HG02970 (cell line): ENCODE results near the gene CITED4.

Experiments
- ATAC-seq: cut with Tn5 transposase; IDR thresholded peaks from one replicate; pipeline ENCODE4 v1.9.1; 2021; ENCODE audit warnings: mild to moderate bottlenecking, moderate library complexity, moderate number of reproducible peaks; ENCODE audit not compliant: unreplicated experiment, low FRiP score

The CITED4 gene

DNA sequence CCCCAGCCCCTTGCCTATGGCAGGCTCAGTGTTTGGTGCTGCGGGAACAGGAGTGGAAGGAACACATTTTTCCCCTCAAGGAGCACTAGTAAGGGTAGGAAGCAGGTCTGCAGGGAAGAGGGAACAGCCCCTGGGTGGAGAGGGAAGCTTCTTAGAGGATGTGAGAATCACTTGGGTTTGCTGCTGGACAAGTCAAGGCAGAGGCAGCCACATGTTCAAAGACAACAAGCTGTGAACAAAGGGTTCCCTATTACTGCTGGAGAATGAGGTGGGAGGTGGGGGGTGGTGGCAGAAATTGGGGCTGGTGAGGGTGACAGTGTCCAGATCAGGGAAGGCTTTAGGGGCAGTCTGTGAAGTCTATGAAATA, 24.8 kb upstream of the CITED4 start:
- ATAC-seq, result no peak

- no peak for ATAC-seq
Observed at GRCh38 chr1:40886318-40887011, 24.3 kb upstream of the CITED4 start.

- no peak for ATAC-seq
Observed at GRCh38 chr1:40884055-40884795, 22.1 kb upstream of the CITED4 start.

DNA sequence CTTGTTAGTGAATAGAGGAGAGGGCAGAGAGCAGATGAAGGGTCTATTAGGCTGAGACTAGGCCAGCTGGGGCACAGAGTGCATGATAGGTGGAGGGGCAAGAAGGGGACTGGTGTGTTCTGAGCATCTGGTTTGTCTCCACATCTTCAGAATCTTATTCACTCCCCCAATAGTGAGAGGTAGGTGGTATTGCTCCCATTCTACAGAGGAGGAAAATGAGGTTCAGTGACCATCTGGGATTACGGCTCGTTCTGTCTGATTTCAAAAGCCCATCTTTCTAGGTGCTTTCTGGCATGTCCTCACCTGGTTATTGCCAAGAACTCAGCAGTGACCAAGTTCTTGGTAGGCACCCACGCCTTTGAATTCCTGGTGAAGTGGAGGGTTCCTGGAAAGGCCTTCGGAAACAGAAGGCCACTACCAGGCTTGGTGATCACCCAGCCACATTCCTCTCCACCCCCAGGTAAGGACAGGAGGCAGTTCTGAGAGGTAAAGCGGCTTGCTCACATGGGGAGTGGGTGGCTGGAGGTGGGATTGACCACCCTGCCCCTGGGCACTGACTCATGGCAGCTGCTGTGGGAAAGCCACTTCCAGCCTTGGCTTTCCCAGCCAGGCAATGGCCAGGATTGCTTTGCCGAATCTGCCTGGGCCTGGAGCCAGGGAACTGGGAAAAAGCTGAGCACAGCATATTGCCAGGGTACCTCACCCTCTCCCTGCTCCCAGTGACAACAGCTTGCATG, 18.8 kb upstream of the CITED4 start:
- no peak for ATAC-seq

- ATAC-seq, result no peak
Observed at GRCh38 chr1:40879482-40880175, 17.5 kb upstream of the CITED4 start.

DNA sequence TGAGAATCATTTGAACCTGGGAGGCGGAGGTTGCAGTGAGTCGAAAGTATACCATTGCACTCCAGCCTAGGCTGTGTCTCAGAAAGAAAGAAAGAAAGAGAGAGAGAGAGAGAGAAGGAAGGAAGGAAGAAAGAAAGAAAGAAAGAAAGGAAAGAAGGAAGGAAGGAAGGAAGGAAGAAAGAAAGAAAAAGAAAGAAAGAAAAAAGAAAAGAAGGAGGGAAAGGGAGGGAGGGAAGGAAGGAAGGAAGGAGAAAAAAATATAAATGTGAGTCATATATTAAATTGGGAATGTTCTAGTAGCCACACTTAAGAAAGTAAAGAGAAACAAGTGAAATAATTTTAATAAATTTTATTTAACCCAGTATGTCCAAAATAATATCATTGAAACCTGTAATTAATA, 16.7 kb upstream of the CITED4 start:
- no peak for ATAC-seq

DNA sequence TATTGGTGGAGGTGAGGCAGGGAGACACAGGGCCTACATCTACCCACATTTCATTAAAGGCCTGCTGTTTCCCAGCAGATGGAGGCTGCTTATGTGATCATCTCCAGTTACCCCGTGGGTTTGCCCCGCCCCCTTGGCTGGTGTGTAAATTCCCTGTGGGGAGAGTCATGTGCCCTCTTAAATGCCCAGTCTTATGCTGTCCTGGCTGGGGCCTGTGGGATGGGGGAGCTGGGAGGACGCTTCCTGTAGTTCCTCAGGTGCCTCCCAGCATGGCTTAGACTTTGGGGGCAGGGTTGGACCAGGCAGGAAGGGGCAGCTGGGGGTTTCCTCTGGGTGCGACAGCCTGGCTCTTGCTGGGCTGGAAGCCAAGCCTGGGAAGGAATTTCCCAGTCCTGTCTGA, 15.5 kb upstream of the CITED4 start:
- no peak for ATAC-seq

DNA sequence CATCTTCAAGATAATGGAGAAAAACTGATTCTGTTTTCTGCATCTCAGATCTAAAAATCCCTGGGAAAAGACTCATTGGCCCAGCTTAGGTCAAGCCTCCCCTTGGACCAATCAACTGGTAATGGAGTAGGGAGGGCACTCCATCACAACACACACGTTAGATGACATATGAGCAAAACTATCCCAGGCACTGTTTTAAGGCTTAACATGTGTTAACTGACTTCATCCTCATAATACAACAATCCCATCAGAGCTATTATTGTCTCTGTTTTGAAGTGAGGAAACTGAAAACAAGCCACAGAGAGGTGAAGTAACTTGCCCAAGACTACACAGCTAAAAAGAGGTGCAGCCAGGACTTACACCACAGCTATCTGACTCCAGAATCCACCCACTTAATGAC, 14.7 kb upstream of the CITED4 start:
- ATAC-seq, result no peak

DNA sequence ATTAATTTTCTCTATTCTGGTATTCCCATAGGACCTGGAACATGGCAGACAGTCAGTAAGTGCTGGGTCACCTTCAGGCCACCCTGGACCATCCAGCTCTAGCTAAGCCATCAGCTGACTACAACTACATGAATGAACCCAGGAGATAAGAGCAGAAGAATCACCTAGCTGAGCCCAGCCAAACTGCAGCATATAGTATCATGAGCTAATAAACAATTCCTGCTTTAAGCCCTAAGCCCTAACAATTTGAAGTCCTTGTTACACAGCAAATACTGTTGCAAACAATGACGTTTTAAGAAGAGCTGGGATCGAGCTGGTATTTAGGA, 14.2 kb upstream of the CITED4 start:
- ATAC-seq, result no peak

GRCh38 chr1:40873863-40874472, 11.8 kb upstream of the CITED4 start:
- no peak for ATAC-seq

GRCh38 chr1:40872276-40872675, 10.1 kb upstream of the CITED4 start:
- no peak for ATAC-seq

- ATAC-seq, result no peak
Observed at GRCh38 chr1:40870135-40870728, 8.1 kb upstream of the CITED4 start.

- ATAC-seq, result no peak
Observed at GRCh38 chr1:40868051-40868723, 6.0 kb upstream of the CITED4 start.

- ATAC-seq, result no peak
Observed at GRCh38 chr1:40861224-40862003, 749 bp downstream of the CITED4 start.

DNA sequence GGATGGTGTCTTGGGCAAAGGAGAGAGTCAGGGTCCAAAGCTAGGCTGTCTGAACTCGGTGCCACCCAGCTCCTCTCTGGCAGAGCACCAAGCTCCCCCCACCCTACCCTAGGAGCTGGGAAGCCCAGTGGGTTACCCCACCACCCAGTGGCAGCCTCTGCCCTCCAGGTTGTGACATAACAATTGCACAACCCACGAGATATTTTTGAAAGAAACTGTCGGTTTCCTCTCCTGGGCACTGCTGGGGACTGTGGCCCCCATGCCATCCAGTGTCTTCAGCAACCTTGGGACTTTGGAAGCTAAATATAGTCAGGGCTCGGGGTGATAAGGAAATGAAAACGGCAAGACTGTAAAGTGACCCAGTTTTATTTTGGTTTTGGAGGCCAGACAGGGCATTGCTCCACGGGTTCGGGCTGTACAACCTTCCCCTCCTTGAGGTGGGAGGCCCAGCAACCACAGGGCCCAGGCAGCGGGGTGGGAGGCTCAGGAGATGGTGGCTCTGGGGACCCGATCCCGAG, 1.4 kb downstream of the CITED4 start:
- ATAC-seq, result no peak

GRCh38 chr1:40858856-40859416, 3.2 kb downstream of the CITED4 start:
- ATAC-seq, result no peak

- no peak for ATAC-seq
Observed at GRCh38 chr1:40857737-40858136, 4.4 kb downstream of the CITED4 start.

DNA sequence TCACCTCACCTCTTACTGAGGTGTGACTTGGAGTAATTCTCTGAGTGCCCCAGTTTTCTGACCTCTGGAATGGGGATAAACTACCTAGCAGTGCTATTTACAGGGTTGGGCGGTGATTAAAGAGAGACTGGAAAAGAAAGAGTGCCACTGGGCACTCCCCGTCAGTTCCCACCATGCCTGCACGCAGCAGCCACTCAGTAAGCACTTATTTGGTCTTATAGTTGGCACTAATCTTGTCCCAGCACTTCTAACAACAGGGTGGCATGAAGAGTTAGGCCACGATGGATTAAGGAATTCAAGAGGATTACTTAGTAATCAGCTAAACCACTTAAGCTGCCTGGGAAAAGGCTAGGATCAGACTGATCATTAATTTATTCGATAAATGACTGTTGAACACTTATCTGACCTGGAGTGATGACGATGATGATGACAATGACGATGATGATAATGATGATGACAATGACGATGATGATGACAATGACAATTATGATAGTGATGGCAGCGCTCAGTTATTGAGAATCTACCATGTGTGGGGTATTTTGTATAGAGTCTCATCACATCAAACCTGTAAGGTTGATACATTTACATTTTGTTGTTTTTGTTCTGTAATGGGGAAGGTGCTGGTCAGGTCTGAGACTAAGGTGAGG, 5.4 kb downstream of the CITED4 start:
- ATAC-seq, result no peak
